ENCODE measurements around the gene RNF166. TPM values are rescaled to one million over a fixed set of nuclear protein-coding genes. Genes with fewer than 3 reads are reported as not detected.

The RNF166 gene
- total RNA-seq, 4 donors from 2014 or later, result 23.3 to 33.5 (median 27.5) TPM

- Histone ChIP-seq H3K27ac (replicated peaks in 1 of 4) (no peak overlapping the region), H3K9me3 (no peaks in the 10 kb centered on the region), H3K27me3 (peaks cover 0 to 18% (median 0%) of the 10 kb centered on the region in 4 donors), H3K36me3 (peaks cover 19 to 64% (median 53%) of the 10 kb centered on the region in 4 donors), H3K4me3 (no peak overlapping the region), H3K4me1 (peaks cover 9 to 19% (median 17%) of the 10 kb centered on the region in 4 donors)
- no peak for DNase-seq (ENCODE audit: extremely low spot score)
- TF ChIP-seq EP300 (IDR thresholded peaks at IDR 0.05), result no peak
- 86% methylated on average over 11 of the region's 14 CpGs for WGBS
- intact Hi-C loops (cut with DNase I), result no loop called here
Measured at GRCh38 chr16:88696441-88696840, 9.8 kb downstream of the RNF166 start.

- DNase-seq (ENCODE audit: extremely low spot score), result no peak
- peaks cover 19 to 59% (median 50%) of the 10 kb centered on the region in 4 donors for H3K36me3 ChIP-seq
- H3K27me3 ChIP-seq, result peaks cover 0 to 25% (median under 1%) of the 10 kb centered on the region in 4 donors
- no peak overlapping the region for H3K4me3 ChIP-seq
- peaks cover 5 to 12% (median 10%) of the 10 kb centered on the region in 4 donors for H3K4me1 ChIP-seq
- WGBS, result 89% methylated on average over 7 of the region's 7 CpGs
- H3K9me3 ChIP-seq, result no peaks in the 10 kb centered on the region
- intact Hi-C loops (cut with DNase I), result no loop called here
- no peak overlapping the region for H3K27ac ChIP-seq (replicated peaks in 1 of 4)
- TF ChIP-seq CTCF (IDR thresholded peaks at IDR 0.05) (no peak), POLR2AphosphoS5 (IDR thresholded peaks at IDR 0.05) (no peak), POLR2A (IDR thresholded peaks at IDR 0.05; ENCODE audit: low read depth) (no peak)
Measured at GRCh38 chr16:88695753-88696152, 10.5 kb downstream of the RNF166 start.

GRCh38 chr16:88695218-88695617, 11.0 kb downstream of the RNF166 start:
- Histone ChIP-seq H3K4me1 (peaks cover 0 to 7% (median 5%) of the 10 kb centered on the region in 4 donors), H3K27me3 (peaks cover 0 to 30% (median 4%) of the 10 kb centered on the region in 4 donors), H3K9me3 (no peaks in the 10 kb centered on the region), H3K27ac (replicated peaks in 1 of 4) (no peak overlapping the region), H3K4me3 (no peak overlapping the region), H3K36me3 (peaks cover 19 to 53% (median 47%) of the 10 kb centered on the region in 4 donors)
- intact Hi-C loops (cut with DNase I), result no loop called here
- WGBS, result no CpG with 5 or more reads among the region's 15 CpGs
- no peak for TF ChIP-seq POLR2AphosphoS5 (IDR thresholded peaks at IDR 0.05)
- no peak for TF ChIP-seq CTCF (IDR thresholded peaks at IDR 0.05)
- no peak for TF ChIP-seq POLR2A (IDR thresholded peaks at IDR 0.05; ENCODE audit: low read depth)
- TF ChIP-seq EP300 (IDR thresholded peaks at IDR 0.05), result no peak
- no peak for DNase-seq (ENCODE audit: extremely low spot score)

- TF ChIP-seq POLR2A (IDR thresholded peaks at IDR 0.05; ENCODE audit: low read depth) (no peak), EP300 (IDR thresholded peaks at IDR 0.05) (no peak), CTCF (IDR thresholded peaks at IDR 0.05) (no peak), POLR2AphosphoS5 (IDR thresholded peaks at IDR 0.05) (no peak)
- no peak overlapping the region for H3K4me3 ChIP-seq
- peaks cover 19 to 46% (median 40%) of the 10 kb centered on the region in 4 donors for H3K36me3 ChIP-seq
- no peak overlapping the region for H3K27ac ChIP-seq (replicated peaks in 1 of 4)
- intact Hi-C loops (cut with DNase I), result no loop called here
- H3K27me3 ChIP-seq, result peaks cover 0 to 38% (median 9%) of the 10 kb centered on the region in 4 donors
- no peaks in the 10 kb centered on the region for H3K9me3 ChIP-seq
- H3K4me1 ChIP-seq, result peaks cover 0 to 4% (median 0%) of the 10 kb centered on the region in 4 donors
- DNase-seq (ENCODE audit: extremely low spot score), result no peak
- 93% methylated on average over 14 of the region's 37 CpGs for WGBS
Measured at GRCh38 chr16:88694221-88695087, 11.8 kb downstream of the RNF166 start.

GRCh38 chr16:88693420-88694177, 12.6 kb downstream of the RNF166 start:
- intact Hi-C loops (cut with DNase I), result no loop called here
- H3K4me1 ChIP-seq, result peaks cover 0 to 4% (median under 1%) of the 10 kb centered on the region in 4 donors
- 93% methylated on average over 20 of the region's 39 CpGs for WGBS
- no peak overlapping the region for H3K4me3 ChIP-seq
- H3K27me3 ChIP-seq, result peaks cover 0 to 47% (median 17%) of the 10 kb centered on the region in 4 donors
- no peak for DNase-seq (ENCODE audit: extremely low spot score)
- H3K36me3 ChIP-seq, result peaks cover 18 to 37% (median 31%) of the 10 kb centered on the region in 4 donors
- no peaks in the 10 kb centered on the region for H3K9me3 ChIP-seq
- no peak overlapping the region for H3K27ac ChIP-seq (replicated peaks in 1 of 4)
- TF ChIP-seq POLR2A (IDR thresholded peaks at IDR 0.05; ENCODE audit: low read depth), result no peak
- no peak for TF ChIP-seq EP300 (IDR thresholded peaks at IDR 0.05)
- no peak for TF ChIP-seq CTCF (IDR thresholded peaks at IDR 0.05)
- TF ChIP-seq POLR2AphosphoS5 (IDR thresholded peaks at IDR 0.05), result no peak

Data from esophagus muscularis mucosa (tissue), 4 donors.